GM12875 (cell line): Measurements from ENCODE around the gene RNF32.
"Not testable (repeated sequence)": the region's sequence is repeated elsewhere in the genome, so short reads cannot be mapped to it uniquely, and the experiment has no call there.

ENCODE experiments used
- H3K4me3 ChIP-seq: one replicate; pipeline ENCODE4 v1.5.1; 2011; ENCODE audit warnings: low read depth, low read length, control low read depth
- CTCF ChIP-seq: IDR thresholded peaks from 2 replicates; pipeline ENCODE4 v1.5.1; 2011; ENCODE audit warnings: low read depth, mild to moderate bottlenecking, control low read depth, inconsistent platforms, low read length, moderate library complexity, borderline replicate concordance; ENCODE audit not compliant: insufficient read depth

Gene RNF32

DNA sequence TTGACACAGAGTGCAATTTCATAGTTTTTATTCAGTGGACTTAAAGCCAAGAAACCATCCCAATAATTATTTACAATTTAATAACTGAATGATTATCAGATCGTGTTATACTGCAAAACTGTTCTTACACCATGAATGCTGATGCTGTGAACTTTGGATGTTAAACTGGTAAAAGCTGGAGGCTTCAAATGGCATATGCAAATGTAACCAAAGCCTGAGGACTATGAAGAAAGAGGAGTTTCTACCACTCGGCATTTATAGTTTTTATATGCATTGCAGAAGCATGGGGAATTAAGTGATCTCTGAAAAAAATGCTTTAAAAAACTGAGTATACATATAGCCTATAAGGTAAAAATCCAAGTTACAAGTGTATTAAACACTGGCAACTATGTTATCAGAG, 42.4 kb downstream of the RNF32 start:
- no peak overlapping the region for H3K4me3 ChIP-seq
- TF ChIP-seq CTCF, result no peak

DNA sequence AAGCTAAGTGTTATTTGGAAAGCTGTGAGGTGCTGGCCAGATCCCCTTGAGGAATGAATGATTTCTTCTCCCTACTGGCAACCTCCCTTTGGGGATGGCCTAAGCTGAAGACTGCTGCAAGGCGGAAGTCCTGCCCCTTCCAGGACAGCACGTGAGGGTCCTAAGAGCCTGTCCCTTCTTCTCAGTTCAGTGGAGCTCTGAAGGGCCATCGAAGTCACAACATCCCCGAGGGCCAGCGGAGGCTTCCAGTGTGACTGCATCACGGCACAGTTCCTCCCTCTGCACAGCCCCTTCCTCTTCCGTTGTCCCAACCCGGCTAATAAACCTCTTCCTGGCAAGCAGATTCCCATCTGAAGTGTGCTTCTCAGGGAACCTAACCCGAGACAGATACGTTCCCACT, 43.7 kb downstream of the RNF32 start:
- no peak for TF ChIP-seq CTCF
- H3K4me3 ChIP-seq, result no peak overlapping the region

- TF ChIP-seq CTCF, result no peak
- no peak overlapping the region for H3K4me3 ChIP-seq
Observed at GRCh38 chr7:156684661-156685060, 44.1 kb downstream of the RNF32 start.

GRCh38 chr7:156691764-156692163, 51.2 kb downstream of the RNF32 start:
- no peak overlapping the region for H3K4me3 ChIP-seq
- TF ChIP-seq CTCF, result no peak

- no peak for TF ChIP-seq CTCF
Observed at GRCh38 chr7:156692849-156693248, 52.3 kb downstream of the RNF32 start.

GRCh38 chr7:156693627-156694026, 53.1 kb downstream of the RNF32 start:
- no peak overlapping the region for H3K4me3 ChIP-seq
- TF ChIP-seq CTCF, result no peak

More at GRCh38 chr7:156692849-156693248, 52.3 kb downstream of the RNF32 start:
- H3K4me3 ChIP-seq, result no peak overlapping the region

DNA sequence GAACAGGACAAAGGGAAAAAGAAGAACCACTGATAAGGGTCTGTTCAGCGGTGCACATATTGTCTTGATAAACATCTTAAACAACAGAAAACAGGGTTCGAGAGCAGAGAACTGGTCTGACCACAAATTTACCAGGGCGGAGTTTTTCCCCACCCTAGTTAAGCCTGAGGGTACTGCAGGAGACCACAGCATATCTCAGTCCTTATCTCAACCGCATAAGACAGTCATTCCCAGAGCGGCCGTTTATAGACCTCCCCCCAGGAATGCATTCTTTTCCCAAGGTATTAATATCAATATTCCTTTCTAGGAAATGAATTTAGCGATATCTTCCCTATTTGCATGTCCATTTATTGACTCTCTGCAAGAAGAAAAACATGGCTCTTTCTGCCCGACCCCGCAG, 56.7 kb downstream of the RNF32 start:
- not testable (repeated sequence) for H3K4me3 ChIP-seq

DNA sequence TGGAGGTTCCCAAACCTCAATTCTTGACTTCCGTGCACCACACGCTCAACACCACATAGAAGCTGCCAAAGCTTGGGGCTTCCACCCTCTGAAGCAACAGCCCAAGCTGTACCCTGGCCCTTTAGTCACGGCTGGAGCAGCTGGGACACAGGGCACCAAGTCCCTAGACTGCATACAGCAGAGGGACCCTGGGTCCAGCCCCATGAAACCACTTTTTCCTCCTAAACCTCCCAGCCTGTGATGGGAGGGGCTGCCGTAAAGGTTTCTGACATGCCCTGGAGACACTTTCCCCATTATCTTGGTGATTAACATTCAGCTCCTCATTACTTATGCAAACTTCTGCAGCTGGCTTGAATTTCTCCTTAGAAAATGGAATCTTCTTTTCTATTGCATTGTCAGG, 57.9 kb downstream of the RNF32 start:
- not testable (repeated sequence) for H3K4me3 ChIP-seq

GRCh38 chr7:156701787-156702186, 61.2 kb downstream of the RNF32 start:
- not testable (repeated sequence) for H3K4me3 ChIP-seq
